ENCODE data around the gene WDR81. TPM values are rescaled to one million over a fixed set of nuclear protein-coding genes. Genes with fewer than 3 reads are reported as not detected.

WDR81 gene
- total and polyA plus RNA-seq, 2 donors (not counting 1 experiment from before 2014, with no cell fraction given), result 52.7 to 102 TPM

DNA sequence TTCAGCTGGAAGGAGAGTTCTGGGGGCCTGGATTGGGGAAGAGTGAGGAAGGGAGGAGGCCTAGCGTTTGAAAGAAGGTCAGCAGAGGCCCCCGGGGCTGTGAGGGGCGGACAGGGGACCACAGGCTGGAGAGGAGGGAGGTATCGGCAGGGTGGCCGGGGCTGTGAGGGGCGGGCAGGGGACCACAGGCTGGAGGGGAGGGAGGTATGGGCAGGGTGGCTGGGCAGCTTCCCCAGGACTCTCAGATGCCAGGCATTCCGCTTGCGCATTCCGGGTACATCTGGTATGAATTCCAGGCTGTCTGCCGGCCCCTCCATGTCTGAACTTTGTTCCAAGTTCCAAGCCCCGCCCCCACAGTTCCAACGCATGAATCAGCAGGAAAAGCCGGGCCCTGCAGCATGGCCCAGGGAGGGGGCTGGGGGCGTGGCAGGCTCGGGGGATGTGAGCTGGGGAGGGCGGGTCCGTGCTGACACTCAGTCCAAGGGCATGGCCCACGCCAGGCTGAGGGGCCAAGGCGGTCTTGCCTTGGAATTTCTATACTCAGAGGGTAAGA, 10.0 kb upstream of the WDR81 start:
- H3K36me3 ChIP-seq (replicated peaks in 1 of 2; ENCODE audit: control extremely low read depth in 1 of 2, control insufficient read depth in 1 of 2, extremely low read depth in 1 of 2, insufficient read depth in 2 of 2, low read length in 1 of 2), result no peaks in the 10 kb centered on the region
- no peak overlapping the region for H3K9ac ChIP-seq (ENCODE audit: low read length)
- TF ChIP-seq, protein P1, sequence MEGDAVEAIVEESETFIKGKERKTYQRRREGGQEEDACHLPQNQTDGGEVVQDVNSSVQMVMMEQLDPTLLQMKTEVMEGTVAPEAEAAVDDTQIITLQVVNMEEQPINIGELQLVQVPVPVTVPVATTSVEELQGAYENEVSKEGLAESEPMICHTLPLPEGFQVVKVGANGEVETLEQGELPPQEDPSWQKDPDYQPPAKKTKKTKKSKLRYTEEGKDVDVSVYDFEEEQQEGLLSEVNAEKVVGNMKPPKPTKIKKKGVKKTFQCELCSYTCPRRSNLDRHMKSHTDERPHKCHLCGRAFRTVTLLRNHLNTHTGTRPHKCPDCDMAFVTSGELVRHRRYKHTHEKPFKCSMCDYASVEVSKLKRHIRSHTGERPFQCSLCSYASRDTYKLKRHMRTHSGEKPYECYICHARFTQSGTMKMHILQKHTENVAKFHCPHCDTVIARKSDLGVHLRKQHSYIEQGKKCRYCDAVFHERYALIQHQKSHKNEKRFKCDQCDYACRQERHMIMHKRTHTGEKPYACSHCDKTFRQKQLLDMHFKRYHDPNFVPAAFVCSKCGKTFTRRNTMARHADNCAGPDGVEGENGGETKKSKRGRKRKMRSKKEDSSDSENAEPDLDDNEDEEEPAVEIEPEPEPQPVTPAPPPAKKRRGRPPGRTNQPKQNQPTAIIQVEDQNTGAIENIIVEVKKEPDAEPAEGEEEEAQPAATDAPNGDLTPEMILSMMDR (IDR thresholded peaks at IDR 0.05), result no peak
- no peak for TF ChIP-seq EZH2 (IDR thresholded peaks at IDR 0.05; ENCODE audit: borderline replicate concordance, insufficient read depth, low read depth, low read length, poor library complexity, severe bottlenecking)
- H3K4me3 Mint-ChIP-seq, result peak overlapping the region; percentile 73
- H2AFZ ChIP-seq (ENCODE audit: insufficient read depth, low read depth, low read length, poor library complexity, severe bottlenecking), result no peak overlapping the region
- no peak overlapping the region for H3K27ac ChIP-seq (ENCODE audit: low read length in 2 of 2)
- DNase-seq (no peak), ATAC-seq (ENCODE audit: low read depth) (no peak)
- H4K20me1 ChIP-seq (ENCODE audit: control insufficient read depth, insufficient read depth, low read length, poor library complexity, severe bottlenecking), result peaks cover 14% of the 10 kb centered on the region
- H3K4me3 ChIP-seq (ENCODE audit: control extremely low read depth in 1 of 5, extremely low read depth in 1 of 5, insufficient read depth in 1 of 5, low read depth in 2 of 5, low read length in 4 of 5), result no peak overlapping the region
- intact Hi-C loops (cut with micrococcal nuclease), result no loop called here
- H3K4me1 ChIP-seq (ENCODE audit: control insufficient read depth in 2 of 2, insufficient read depth in 2 of 2, low read length in 2 of 2), result peaks cover 37 to 45% of the 10 kb centered on the region in 2 donors
- H3K9me3 Mint-ChIP-seq (ENCODE audit: insufficient read depth), result no peaks in the 10 kb centered on the region
- peaks cover 35% of the 10 kb centered on the region for H3K4me1 Mint-ChIP-seq
- H3K9me3 ChIP-seq (ENCODE audit: control extremely low read depth in 1 of 3, control insufficient read depth in 2 of 3, insufficient read depth in 1 of 3, low read length in 2 of 3), result peaks cover 0 to 3% (median 0%) of the 10 kb centered on the region in 3 donors
- no peak overlapping the region for H3K27ac Mint-ChIP-seq
- H3K27me3 ChIP-seq (replicated peaks in 1 of 4; ENCODE audit: control extremely low read depth in 1 of 4, control insufficient read depth in 3 of 4, insufficient read depth in 4 of 4, low read length in 3 of 4), result peaks cover 0 to 45% (median 14%) of the 10 kb centered on the region in 4 experiments
- 12% methylated on average over 19 of the region's 19 CpGs for WGBS (ENCODE audit: insufficient coverage)
- H3K27me3 Mint-ChIP-seq, result peaks cover 38% of the 10 kb centered on the region
- H3K79me2 ChIP-seq (ENCODE audit: control insufficient read depth, insufficient read depth, low read length), result no peaks in the 10 kb centered on the region
- CTCF ChIA-PET, result interaction anchor here (1.0 to 2.7 kb wide), 4 partner anchors 12 to 151 kb away, joined by 5 to 24 read pairs (median 8); no protein-coding TSS in a partner anchor
- H3K4me2 ChIP-seq (replicated peaks; ENCODE audit: low read depth, low read length, poor library complexity, severe bottlenecking), result peak overlapping the region; percentile 99
- POLR2A ChIA-PET, result interaction anchor here (1.5 kb wide), 1 partner anchor 9 kb away, joined by 8 read pairs; no protein-coding TSS in a partner anchor
